SKM-1 (cell line): ENCODE measurements around the gene SUCO.

ENCODE experiments used
- DNase-seq: peaks from one replicate; lab custom pipeline; 2025; ENCODE audit not compliant: unreplicated experiment; lab: John Stamatoyannopoulos, UW

SUCO gene

GRCh38 chr1:172515927-172516326, 17.0 kb upstream of the SUCO start:
- no peak for DNase-seq

DNA sequence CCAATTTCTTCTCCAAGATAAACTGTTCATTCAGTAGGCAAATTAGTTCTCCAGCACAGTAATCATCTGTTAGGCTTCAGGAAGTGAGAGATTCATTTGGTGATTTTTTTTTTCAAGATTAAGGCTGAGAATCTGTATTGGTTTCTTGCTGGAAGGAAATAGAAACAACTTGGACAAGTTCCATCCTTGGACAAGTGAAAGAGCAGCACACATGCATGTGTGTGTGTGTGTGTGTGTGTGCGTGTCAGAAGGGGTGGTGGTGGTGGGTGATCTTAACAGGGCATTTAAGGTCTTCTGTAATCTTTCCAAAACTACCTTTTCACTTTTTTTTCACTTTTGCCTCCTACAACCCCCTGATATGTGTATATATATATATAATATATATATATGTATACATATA, 15.9 kb upstream of the SUCO start:
- no peak for DNase-seq

DNA sequence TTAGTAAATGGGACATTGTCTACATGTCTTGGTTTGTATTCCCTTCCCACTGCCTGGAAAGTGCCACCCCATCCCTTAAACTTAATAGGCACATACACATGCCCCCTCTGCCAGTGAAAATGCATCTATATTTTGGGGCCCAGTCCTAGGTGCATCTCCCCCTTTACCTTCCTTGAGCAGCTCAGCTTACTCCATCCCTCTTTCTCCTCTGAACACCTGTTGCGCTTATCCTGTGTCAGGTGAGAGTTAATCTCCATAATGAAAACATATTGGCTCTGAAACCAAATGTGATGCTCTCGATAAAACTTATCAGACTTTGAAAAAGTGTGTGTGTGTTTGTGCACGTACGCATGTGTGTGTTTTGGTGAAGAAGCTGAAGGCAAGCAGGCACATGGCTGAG, 15.4 kb upstream of the SUCO start:
- no peak for DNase-seq

DNA sequence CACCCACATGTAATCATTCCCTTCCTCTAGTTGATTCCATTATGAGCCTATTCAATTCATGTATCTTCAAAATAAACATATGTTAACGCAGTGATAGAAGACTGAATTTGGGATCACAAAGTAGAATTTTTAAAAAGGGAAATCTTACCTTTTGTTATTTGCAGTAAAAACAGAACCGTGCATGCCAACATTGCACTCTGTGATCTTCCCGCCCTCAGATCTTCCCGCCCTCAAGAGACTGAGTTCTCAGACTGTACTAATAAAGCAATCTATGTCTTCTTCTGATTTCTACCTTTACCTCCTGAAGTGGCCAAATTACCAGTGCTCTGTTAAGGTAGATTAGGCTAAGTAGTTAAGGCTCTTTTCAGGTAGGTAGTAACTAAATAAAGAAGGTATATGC, 3.6 kb upstream of the SUCO start:
- no peak for DNase-seq

- no peak for DNase-seq
Measured at GRCh38 chr1:172530000-172530399, 3.0 kb upstream of the SUCO start.

DNA sequence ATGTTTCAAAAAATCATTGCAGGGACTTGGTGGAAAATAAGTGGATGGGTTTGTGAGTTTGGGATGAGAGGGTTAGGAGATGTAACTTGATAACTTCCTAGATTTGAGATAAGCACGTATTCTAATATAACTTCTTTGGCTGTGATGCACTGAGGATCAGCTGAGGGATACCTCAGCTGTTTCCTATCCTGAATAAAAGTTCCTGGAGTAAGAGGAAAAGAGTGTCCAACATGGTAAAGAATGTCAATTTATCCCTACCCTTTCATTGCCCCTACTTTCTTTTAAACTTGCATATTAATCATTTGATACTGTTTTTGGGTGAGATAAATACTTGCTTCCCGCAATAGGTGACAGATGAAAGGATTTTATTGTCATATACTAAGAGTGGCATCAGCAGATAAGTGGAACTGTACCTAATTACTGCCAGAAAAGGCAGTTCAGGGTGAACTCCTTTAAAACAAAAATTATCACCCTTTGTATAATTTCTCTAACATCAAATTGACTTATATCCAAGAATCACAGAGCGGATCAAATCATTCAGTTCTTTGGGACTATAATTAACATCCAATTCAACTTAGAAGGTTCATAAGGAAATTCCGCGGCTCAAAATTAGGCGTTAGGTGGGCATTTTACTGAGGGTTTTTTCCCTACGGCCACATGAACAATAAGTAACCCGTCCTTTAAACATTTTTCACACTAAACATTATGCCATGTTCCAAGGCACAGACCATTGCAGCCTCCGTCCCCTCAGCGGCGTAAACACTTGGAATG, 1.4 kb upstream of the SUCO start:
- DNase-seq: no peak

GRCh38 chr1:172532183-172532699, 709 bp upstream of the SUCO start:
- DNase-seq: peak; percentile 99

GRCh38 chr1:172533513-172534151, 682 bp downstream of the SUCO start:
- no peak for DNase-seq

GRCh38 chr1:172536256-172536655, 3.3 kb downstream of the SUCO start:
- no peak for DNase-seq

DNA sequence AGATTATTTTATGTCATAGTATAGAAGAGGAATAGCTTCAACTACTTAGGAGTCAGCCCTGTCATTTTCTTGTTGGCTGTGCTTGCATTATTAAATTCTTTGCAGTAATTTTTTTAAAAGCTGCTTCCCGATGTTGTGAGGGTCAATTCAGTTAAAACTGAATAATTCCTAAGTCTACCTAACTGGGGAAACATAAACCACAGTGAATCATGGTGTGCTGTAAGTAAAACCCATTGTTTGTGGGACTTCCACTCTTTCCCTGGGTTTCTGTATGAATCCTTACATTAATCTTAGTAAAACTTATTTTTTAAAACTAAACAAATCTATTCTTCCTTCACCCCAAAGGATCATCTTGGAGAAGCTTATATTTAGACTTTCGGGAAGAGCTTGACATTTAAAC, 4.4 kb downstream of the SUCO start:
- DNase-seq: no peak

DNA sequence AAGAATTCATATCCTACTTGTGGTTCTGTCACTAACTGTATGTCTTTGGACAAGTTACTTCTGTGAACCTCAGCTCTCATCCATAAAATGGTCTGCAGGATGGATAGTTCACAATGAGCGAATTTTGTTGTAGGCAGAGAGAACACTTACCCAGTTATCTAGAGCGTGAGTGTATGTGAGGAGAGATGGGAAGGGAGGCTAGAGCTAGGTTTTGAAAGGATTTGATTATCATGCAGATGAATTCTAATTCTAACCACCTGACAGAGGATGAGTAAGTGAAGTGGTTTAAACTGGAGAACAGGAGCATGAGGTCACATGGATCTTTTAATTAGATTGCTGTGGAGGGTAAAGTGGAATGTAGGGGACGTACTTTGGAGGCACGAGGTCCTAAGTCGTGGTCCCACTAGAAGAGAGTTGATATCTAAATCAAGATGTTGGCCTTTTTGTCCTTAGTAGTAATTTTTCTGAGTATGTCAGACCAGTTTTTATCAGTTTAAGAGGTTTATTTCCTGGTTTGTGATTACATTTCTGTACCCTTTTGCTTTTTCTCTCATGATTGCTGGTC, 5.0 kb downstream of the SUCO start:
- DNase-seq: no peak

DNA sequence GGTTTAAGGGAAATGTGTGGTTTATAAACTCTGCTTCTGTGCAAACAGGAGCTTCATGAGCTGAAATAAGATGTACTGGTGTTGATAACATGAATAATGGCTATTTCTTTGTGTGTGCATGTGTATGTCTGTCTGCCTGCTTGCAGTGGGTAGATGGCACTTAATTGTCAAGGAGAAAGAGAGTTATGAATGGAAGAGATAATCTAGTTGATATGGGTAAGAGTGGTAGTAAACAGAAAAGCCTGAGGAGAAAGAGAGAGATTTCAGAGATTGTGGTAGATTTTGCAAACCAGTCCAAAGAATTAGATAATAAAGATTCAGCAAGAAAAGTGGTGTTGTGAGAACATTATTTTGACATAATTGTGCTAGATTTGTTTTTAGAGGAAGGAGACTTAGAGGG, 7.7 kb downstream of the SUCO start:
- no peak for DNase-seq

- DNase-seq: no peak
Measured at GRCh38 chr1:172544481-172545104, 11.6 kb downstream of the SUCO start.

GRCh38 chr1:172545396-172546004, 12.6 kb downstream of the SUCO start:
- no peak for DNase-seq

GRCh38 chr1:172547071-172547470, 14.1 kb downstream of the SUCO start:
- DNase-seq: no peak

- DNase-seq: no peak
Measured at GRCh38 chr1:172549621-172550280, 16.8 kb downstream of the SUCO start.

- DNase-seq: no peak
Measured at GRCh38 chr1:172551279-172551678, 18.3 kb downstream of the SUCO start.

- no peak for DNase-seq
Measured at GRCh38 chr1:172554915-172555314, 22.0 kb downstream of the SUCO start.

GRCh38 chr1:172556461-172556860, 23.5 kb downstream of the SUCO start:
- DNase-seq: no peak

DNA sequence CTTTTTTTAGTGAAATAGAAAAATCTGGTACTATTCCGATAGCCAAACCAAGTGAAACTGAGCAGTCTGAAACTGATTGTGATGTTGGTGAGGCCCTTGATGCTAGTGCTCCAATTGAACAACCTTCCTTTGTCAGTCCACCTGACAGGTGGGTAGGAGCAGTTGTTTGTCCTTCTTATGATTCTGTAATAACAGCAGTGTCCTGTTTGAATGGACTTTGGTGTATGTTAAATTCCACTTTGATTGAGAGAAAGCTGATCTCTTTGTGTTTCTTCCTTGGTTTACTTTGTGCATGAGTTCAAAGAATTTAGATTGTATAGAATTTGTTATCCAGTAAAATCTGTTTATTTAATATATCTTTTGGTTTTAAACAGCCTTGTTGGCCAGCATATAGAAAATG, 24.3 kb downstream of the SUCO start:
- no peak for DNase-seq
